SIG-M5 (cell line): ENCODE results near the gene UBALD2.
"Not testable (repeated sequence)": the region's sequence is repeated elsewhere in the genome, so short reads cannot be mapped to it uniquely, and the experiment has no call there.

Experiments
- DNase-seq: peaks from one replicate; lab custom pipeline; 2025; lab: John Stamatoyannopoulos, UW

The UBALD2 gene

DNA sequence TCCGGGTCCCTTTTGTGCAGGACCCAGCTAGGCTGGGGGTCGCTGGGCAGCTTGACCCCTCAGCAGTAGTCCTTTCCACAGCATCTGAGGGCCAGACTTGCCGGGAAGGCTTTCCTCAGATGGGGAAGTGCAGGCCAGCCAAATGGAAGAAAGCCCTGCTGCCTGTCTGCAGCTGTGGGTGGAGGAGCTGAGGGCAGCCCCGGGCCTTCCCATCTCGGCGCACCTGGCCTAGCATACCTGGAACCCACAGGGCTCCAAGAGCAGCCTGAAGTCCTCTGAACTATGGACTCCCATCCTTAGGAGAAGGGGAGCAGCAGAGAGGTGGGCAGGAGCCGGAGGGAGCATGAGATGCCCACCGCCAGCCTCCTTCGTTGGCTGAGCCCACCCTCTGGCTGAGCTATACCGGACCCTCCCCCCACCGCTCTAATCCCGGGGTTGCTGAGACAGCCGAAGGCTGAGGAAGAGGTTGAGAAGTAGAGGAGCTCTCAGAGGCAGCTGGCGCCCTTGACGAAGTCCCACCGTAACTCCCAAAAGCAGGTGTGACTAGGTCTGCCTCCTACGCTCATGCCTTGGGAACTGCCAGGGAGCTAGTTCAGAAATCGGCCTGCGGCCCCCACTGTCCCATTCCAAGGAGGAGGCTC, 13.2 kb downstream of the UBALD2 start:
- DNase-seq = no peak

DNA sequence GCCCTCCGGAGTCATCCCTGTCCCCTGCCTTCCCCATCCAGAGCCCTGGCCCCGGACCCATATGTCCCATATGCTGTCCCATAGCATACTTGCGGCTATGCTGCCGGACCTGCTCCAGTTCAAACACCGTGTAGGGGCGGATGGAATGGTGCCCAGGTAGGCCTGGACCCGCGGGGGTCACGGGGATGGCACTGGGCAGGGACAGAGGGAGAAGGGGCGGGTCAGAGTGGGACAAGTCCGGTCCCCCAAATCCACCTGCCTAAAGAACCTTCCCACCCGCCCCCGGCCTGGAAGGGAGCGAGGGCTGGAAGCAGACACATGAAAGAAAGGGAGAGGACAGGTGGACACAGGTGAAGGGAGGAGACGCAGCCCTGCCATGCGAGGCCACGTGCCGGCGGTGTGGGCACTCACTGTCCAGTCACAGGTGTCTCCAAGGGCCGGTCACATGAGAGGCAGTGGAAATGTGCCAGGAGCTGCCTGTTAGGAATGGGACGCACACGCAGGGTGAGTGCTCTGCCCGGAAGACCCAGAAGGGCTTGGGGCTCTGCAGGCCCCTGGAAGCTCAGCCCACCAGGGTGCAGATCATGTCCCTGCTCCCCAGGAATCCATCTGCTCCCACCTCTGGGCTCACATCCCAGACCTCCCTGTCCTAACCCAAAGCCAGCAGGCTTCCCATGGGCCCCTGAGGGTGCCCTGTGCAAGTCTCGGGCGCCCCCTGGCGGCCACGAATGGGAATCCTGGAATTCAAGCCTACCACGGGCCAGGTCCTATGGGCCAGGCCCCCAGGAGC, 14.0 kb downstream of the UBALD2 start:
- DNase-seq = no peak

DNA sequence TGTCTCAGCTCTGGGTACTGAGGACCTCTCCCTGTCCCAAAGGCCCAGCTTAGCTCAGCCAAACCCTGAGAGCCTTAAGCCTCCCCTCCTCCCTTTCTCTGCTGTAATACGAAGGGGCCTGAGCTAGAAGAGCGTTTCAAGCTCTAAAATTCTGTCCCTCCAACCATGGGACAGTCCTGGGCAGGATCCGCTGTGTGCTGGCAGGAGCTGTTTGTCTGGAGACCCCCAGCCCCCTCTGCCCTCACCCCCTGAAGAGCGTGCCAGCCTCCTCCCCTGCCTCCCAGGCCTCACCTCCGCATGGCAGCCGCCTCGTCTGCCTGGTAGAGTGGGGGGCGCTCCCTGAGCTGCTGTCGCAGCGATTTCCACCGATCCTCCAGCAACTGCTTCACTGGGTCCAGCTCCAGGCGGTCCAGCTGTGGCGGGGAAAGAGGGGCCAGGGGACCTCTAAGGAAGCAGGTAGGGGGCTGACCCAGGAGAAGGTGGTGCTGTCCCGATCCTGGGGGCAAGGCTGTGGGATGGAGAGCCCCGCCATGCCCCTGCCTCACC, 14.7 kb downstream of the UBALD2 start:
- no peak for DNase-seq

DNA sequence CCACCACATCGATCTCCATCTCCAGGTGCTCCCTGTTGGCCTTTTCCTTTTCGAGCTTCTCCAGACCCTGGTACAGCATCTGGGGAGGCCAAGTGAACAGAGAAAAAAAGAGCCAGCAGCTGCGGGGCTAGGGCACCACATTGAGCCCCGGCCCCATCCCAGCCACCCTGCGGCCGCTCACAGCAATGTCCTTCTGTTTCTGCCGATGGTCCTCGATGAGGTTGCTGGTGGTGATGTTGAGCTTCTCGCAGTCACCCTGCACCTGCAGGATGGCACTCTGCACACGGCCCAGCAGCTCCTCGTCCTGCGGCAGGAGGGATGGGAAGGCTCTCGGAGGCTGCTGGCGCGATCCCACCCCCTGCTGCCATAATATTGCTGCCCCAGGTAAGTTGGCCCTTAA, 15.5 kb downstream of the UBALD2 start:
- no peak for DNase-seq

DNA sequence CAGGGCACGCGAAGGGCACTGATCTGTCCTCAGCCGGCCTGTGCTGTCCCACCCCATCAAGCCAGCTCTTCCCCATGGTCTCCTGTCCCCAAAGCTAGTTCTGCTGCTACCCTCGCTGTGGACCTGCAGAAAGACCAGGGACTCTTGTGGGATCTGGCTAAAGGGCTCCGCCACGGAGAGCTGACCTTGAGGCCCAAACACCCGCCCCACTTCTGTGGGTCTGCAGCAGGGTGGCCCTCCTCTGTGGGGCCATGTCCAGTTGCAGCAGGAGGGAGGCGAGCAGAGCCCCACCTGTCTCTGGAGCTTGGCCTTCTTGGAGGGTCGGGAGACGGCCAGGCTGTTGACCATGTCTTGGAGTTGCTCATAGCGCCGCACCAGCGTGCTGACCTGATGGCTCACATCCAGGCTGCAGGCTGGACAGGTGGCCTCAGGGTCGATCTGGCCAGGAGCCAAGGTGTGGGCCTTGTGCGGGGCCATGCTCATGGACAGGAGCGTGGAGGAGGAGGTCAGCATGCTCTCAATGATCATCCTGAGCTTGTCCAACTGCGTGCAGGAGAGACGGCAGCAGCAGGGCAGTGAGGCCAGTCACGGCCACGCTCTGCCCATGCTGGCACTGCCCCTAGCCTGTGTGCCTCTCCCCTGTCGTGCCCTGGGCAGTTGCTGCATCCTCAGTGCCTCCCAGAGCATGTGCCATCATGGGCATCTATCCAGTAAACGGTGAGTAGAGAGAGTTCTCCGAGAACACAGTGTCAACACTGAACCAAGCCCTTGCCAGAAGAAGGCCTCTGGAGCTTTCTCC, 16.6 kb downstream of the UBALD2 start:
- no peak for DNase-seq

DNA sequence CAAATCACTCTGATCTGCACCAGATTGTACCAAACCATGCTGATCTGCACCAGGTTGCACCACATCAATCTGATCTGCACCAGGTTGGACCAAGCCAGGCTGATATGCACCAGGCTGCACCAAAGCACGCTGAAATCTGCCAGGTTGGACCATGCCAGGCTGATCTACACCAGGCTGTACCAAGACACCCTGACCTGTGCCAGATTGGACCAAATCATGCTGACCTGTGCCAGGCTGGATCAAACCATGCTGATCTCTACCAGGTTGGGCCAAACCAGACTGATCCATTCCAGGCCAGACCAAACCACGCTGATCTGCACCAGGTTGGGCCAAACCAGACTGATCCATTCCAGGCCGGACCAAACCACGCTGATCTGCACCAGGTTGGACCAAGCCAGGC, 27.4 kb downstream of the UBALD2 start:
- no peak for DNase-seq

DNA sequence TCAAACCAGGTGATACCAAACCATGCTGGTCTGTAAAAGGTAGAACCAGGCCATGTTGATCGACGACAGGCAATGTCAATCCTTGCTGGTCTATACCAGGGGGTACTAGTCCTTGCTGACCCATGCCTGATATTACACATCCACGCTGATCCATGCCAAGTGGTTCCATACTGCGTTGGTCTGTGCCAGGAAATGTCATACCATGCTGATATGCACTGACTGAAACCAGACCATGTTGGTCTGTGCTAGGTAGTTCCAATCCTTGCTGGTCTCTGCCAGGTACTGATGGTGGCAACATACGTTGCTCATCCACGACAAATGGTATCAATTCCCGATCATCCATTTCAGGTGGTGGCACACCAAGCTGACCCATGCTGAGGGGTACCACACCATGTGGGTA, 28.0 kb downstream of the UBALD2 start:
- DNase-seq = no peak

DNA sequence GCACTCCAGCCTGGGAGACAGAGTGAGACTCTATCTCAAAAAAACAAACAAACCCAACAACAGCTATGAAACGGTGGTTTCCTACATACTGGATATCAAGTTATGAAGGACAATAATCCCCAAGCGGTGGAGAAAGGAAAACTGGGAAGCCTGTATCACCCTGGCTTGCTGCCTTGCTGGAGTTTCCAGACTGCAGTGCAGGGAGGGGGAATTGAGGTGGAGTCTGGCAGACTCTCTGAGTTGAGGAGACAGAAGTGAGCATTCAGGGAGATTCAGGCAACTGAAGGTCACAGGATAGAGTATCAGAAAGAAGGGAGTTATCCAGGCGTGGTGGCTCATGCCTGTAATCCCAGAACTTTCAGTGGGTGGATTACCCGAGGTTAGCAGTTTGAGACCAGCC, 31.0 kb downstream of the UBALD2 start:
- no peak for DNase-seq

DNA sequence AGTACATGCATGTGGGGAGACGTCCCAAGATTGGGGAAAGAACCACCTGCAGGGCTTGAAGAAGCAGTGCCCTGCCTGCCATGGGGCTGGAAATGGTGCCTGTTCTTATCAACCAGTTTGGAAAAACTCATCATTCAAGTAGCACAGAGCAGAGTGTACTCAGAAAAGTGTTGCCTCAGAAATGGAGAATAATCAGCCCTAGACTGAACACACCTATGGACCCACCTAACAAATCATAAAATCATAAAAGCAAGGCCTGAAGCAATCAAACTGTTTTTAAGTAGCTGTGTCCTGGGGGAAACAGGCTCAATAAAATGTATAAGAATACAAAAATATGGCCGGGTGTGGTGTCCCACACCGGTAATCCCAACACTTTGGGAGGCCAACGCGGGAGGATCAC, 31.7 kb downstream of the UBALD2 start:
- DNase-seq = no peak

DNA sequence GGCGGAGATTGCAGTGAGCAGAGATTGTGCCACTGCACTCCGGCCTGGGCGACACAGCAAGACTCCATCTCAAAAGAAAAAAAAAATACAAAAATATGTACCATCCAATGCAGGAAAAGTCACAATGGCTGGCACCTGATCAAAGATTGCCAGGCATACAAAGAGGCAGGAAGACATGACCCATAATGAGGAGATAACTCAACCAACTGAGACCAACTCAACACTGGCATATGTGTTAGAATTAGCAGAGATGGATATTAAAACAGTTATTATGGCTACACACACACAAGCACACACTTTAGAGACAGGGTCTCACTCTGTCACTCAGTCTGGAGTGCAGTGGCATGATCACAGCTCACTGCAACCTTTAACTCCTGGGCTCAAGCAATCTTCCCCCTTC, 32.3 kb downstream of the UBALD2 start:
- no peak for DNase-seq

DNA sequence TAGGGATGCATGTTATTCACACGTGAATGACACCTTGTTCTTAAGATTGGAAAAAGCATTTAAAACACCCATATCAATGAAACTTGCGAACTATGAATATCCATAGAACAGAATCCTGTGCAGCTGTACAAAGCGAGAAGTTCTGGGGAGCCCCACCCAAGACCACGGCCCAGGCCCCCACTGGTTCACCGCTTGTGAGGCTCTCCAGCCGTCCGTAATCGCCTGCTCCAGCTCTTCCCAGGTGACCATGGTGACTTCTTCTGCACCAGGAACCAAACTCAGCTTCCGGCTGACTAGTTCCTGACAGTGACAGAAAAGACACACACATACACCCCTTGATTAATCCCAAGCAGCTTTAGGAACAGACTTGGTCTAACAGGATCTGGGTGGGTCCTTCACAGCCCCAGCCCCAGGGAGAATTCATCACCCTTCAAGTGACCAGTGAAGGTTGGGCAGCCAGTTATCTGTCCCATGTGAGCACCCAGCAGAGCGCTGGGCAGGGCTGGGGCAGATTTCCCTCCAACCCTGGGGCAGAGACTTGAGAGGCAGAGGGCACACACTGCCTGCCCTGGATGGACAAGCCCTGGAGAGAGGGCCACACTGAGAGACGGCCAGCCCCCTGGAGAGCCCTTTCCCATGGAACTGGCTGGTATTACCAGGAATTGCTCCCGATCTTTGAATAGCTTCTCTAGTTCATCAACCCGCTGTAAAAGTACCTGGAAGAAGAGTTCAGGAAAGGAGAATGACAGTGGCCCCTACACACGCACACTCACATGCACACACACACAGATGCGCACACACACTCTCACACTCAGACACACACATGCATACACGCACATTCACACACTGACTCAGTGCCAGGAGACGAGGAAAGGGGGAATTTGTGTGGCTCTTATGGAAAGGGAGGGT, 39.3 kb downstream of the UBALD2 start:
- no peak for DNase-seq

DNA sequence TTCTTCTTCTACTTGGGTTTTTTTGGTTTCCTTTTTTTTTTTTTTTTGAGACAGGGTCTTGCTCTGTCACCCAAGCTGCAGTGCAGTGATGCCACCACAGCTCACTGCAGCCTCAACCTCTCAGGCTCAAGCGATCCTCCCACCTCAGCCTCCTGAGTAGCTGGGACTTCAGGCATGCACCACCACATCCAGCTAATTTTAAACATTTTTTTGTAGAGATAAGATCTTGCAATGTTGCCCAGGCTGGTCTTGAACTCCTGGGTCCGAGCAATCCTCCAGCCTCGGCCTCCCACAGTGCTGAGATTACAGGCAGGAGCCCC, 39.9 kb downstream of the UBALD2 start:
- not testable (repeated sequence) for DNase-seq

DNA sequence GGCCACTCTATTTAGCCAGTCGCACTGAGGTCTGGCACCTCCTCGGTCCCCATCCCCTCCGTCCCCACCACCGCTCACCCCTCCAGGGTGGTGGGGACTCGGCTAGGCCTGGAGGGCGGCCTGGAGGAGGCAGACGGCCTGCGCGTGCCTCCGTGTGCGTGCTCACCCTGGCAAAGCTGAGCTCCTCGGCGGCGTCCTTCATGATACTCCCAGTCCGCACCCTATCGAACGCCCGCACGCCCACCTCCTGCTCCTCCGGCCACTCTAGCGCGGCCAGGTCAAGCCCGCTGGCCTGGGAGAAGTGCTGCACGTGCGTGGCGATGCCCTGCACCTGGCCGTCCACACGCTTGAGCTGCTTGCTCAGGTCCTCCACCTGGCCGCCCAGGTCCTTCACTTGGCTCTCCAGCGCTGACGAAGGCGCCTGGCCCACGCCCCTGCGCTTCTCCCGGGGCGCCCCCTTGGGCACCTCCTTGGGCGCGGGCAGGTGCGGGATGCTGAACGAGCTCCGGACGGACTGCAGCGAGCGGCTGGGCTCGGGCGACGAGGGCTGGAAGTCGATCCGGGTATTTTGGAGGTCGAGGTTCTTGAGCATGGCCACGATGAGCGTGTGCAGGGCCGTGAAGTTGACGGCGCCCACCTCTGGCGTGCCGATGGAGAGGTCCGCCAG, 42.3 kb downstream of the UBALD2 start:
- no peak for DNase-seq

DNA sequence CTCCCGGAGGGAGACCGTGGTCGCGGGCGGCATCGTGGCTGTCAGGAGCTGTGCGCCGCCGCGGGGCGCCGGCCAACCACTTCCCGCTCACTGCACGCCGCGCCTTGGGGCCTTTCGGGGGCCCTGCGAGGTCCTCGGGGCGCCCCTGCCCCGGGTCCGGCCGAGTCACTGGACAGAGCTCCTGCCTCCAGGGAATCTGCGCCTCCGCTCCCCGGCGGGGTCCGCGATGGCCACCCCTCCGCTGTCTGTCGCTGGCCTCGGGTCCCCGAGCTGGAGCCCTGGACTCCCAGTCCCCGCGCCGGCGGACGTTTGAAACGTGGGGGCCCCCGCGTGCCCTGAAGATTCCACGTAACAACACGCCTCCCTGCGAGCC, 42.8 kb downstream of the UBALD2 start, which contains the start of gene QRICH2:
Gene QRICH2, minus strand, starts transcription at position 311 of the 373 bp plus-strand sequence. Its CDS starts 278 bp downstream, at position 33.
- DNase-seq = no peak

DNA sequence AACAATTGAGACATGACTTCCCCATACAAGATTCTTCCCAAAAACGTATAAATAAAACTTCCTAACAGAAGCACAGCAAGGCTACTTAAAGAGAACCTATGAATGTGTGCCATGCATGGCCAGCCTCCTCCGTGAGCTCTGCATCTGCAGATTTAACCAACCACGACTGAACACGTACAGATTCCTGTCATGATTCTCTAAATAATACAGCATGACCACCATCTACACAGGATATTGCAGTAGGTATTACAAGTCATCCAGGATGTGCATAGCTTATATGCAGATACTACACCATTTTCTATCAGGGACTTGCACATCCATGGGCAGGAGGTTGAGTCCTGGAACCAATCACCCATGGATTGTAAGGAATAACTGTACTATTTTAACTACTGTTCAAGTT, 44.3 kb downstream of the UBALD2 start:
- no peak for DNase-seq

DNA sequence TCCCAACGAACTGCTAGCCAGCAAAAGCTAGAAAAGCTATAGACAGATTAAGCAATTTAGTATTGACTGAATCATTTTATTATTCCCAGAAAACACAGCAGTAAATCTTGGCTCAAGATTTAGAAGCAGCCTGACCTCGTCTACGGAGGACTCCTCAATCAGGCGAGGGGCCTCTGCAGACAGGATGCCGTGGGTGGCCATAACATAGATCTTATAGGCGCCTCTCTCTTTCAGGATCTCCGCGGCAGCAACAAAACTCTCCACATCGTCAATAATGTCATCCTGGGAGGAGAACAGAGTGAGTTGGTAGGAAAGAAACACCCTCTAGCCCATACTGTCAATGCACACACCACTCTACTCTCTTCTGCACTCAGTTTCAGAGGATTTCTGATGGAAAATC, 47.6 kb downstream of the UBALD2 start:
- DNase-seq = no peak

DNA sequence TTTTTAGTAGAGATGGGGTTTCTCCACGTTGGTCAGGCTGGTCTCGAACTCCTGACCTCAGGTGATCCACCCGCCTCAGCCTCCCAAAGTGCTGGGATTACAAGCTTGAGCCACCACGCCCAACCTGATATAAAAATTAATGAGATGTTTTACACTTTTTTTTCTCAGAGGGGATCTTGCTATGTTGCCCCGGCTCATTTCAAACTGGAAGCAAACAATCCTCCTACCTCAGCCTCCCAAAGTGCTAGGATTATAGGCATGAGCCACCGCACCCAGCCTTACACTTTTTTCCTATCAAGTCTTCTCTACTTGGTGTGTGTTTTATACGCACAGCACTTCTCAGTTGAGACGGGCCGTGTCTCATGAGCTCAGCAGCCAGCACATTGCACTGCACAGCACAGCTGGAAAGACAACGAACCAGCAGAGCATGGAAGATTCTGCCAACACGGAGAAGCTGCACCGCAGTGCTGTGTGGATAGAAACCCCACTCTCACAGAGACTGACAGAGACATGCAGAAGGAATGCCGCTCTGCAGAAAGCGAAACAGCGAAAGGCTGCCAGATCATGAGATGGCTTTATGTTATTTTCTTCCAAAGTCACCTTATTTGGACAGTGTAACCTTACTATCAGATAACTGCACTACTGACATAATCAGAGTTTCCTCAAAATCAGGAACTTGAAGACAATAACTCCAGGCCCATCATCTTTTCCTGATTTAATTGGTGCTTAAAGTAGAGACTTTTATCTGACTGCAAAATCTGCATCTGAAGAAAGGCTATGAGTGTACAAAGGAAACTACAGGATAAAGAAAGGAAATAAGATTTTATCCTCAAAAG, 49.5 kb downstream of the UBALD2 start:
- DNase-seq = no peak

DNA sequence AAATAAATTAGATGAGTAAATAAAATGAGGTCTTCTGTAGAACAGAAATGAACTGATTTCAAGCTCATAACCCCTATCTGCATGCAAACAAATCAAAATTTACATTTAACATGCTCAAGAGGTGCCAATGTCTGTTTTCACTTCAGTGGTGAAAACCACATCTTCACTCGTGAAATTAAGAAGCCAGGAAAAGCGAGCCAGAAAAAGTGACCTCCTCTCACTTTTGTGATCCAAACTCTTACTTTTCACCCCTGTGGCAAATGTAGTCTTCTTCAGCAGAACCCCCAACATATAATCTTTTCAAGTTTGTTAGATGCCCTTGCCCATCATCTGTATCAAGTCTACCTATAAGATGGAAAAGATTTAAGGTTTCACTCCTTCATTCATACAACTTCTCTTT, 52.4 kb downstream of the UBALD2 start:
- DNase-seq = no peak

DNA sequence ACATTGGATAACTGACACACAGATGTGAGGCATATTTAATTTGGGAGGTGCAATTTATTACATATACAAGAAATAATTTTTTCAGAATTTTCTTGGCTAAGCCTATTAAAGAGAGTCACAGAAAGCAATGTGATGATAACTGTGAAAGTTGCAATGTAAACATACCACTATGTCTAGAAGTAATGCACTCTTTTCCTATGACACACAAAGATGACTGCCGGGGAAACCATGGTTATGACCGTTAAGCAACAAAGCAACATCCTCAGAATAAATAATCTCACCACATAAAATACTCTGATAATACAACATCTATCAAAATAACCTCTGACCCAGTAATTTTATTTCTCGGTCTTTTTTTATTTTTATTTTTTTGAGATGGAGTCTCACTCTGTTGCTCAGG, 53.4 kb downstream of the UBALD2 start:
- no peak for DNase-seq
